Amniotic epithelial cell (primary cell): ENCODE measurements around the gene TMEM14C.

Source experiments
- DNase-seq: peaks from one replicate; pipeline ENCODE4 v3.0.0-alpha.2; 2010; ENCODE audit warnings: low read depth

The TMEM14C gene

DNA sequence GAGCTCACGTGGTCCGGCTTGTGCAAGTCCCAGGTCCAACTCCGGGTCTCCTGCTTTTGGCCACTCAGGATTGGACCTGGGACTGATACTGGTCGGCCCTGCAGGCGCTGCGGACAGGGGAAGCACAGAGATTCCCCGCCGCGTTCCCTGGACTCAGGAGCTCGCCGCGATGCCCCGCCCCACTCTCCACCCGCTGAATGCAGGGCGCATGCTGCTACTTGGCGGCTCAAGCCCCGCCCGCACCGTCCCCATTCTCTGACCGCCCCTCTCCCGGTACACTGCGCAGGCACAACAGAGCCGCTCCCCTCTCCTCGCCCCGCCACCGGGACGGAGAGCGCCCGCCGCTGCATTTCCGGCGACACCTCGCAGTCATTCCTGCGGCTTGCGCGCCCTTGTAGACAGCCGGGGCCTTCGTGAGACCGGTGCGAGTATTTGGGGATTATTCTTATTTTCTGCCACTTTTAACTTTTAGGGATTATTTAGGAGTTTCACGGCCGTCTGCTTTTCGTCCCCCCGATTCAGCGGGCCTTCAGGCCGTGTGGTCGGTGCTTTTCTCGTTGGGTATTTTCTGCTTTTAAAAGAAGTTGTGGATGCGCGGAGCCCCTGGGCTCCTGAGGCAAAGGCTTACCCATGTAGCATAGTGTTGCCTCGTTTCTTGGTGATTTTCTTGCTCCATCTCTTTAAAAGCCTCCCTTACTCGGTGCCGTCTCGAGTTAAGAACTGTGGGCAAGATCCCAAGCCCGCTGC, at the start of gene TMEM14C:
TMEM14C (plus strand) TSS at position 251 of the 747 bp plus-strand sequence. CDS start 1,544 bp downstream, outside the sequence.
- DNase-seq, result peak; percentile 99

DNA sequence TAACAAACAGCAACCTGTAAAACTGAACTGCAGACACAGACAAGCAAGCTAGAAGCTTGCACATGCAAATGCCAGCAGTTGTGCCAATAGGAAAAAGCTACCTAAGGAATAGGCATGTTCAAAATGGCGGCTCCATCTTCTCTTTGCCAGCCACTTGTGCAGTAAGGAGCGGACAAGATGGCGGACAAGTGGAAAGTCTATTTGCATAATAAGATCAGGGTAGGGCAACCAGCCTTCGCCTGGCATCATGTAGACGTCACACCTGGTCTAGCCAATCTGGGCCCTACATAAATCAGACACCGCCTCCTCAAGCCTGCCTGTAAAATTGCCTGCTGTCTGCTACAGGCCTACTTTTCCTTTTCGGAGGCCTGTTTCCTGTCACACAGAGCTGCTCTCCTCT, 46.5 kb upstream of the TMEM14C start:
- DNase-seq, result no peak

DNA sequence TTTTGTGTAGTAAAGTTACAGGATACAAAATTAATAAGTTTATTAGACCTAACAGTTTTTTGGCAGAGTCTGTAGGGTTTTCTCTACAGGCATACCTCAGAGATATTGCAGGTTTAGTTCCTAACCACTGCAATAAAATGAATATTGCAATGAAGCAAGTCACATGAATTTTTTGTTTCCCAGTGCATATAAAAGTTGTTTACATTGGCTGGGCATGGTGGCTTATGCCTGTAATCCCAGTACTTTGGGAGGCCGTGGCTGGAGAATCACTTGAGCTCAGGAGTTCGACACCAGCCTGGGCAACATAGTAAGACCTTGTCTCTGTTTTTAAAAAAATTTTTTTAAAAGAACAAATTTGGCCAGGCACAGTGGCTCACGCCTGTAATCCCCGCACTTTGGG, 44.4 kb upstream of the TMEM14C start:
- no peak for DNase-seq

DNA sequence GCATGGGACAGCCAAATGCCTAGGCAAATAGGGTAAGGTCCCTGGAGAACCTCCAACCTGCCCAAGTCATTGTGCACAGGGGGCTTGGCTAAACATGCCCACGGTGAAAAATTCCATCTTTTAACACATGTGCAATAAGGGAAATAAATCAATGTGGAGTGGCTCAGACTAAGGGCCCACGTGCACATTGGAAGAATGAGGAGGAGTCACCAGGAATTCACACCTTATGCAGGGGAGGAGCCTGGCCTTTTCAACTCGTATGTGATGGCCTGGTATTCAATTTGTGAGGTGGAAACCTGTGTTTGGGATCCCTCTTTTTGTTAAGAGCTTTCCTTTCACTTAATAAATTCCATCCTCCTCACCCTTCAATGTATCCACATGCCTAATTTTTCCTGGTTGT, 41.1 kb upstream of the TMEM14C start:
- no peak for DNase-seq

DNA sequence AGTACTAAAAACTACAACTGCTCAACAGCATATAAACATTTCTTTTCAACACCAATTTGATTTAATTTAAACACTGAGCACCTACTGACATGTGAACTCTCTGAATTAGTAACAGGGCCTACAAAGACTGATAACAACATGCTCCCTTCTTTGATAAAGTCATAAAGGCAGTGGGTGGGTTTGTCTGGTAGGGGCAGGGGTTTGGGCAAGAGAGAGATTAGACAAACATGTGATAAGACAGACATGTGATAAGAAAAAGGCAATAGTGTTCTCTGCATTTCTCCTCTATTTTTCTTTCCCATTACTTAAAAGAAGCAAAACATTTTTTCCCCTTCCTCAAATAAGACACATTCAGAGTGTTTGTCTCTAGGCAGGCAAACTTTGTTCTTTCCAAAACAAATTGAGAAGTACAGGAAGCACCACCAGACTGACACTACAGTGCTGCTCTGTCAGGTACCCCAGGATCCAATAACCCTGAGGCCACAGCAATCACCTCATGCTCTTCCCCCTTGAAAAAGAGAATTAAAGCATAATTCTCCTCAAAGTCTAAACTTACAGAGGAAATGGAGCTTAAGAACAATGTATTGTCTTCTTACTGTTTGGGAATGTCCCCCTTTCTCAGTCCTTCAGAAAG, 40.4 kb upstream of the TMEM14C start:
- no peak for DNase-seq

DNA sequence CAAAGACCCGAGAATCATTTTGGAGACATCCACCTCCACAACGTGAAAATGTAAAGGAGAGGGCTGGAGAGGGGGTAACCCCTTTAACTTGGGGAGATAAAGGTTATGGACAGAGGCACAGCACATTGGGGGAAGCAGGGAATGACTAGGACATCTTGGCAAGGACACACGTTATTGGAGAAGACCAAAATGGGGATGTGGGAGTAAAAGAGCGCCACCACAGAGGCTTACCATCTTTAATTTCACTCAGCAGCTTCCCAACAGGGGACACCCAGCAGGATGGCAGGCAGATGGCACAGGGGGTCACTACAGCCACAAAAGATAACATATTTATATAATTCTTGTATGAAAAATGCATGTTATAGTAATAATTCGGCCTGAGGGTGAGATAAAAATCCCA, 38.3 kb upstream of the TMEM14C start:
- DNase-seq, result no peak

DNA sequence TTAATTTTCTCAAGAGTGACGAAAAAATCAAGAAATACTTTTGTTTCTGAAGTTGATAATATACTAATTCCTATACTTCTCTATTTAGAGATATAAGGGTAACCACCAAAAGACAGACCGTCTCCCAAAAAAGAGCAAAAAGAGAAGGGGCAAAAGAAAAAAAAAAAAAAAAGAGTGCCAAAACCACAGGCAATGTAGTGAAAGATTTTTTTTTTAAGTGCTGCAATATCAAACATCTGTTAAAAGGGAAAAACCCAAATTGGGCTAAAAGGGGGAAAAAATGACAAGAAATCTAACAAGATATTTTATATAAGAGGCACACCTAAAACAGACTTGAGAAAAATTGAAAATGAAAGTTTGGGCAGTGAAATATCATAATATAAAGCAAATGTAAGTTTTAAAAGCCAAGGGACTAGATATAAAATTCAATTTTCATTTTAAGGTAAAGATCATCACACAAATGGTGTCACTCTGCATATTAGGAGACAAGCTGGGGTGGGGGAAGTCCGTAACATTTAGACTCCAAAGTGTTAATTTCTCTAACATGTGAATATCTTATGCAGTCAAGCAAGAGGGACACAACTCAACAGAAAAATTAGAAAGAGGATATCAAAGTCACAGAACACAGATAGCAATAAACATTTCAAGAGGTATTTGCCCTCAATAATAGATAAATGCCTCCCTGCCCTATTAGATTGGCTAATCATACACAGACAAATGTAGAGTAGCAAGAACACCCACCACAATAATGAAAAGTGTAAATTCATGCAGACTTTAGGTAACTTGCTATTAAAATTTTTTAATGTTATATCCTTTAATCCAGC, 37.6 kb upstream of the TMEM14C start:
- no peak for DNase-seq

DNA sequence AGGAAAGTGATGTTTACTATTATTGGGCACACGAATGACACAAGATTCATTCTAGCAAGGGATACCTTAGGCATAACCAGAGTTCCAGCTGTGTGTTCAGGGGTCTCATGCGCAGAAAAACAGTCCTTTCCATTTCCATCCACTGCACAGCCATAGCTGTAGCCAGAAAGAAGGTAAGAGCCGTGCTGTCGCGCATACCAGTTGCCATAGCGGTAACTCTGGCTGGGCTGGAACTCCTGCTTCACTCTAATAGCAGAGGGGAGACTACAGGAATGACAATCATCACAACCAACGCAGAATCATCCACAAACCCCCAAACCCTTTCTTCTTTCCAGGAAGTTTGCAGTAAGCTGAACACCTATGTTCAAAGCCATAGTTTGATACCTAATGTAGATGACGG, 36.0 kb upstream of the TMEM14C start:
- no peak for DNase-seq

DNA sequence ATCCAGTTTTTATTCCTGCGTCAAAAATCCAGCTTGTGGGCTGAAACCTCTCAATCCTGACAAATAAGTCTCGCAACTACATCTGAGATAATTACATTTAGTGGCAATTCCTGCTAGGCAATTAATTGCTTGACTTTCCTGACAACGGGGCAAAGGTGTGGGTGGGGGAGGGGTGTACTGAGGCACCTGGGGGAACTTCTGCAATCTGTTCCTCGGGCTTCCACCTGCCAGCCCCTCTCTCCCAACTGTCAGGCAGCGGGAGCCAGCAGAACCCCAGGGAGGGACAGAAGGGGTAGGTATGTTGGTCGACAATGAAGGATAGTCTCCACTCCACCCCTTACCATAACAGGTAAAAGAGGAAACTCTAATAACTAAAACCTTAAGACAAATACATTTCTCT, 35.3 kb upstream of the TMEM14C start:
- no peak for DNase-seq

DNA sequence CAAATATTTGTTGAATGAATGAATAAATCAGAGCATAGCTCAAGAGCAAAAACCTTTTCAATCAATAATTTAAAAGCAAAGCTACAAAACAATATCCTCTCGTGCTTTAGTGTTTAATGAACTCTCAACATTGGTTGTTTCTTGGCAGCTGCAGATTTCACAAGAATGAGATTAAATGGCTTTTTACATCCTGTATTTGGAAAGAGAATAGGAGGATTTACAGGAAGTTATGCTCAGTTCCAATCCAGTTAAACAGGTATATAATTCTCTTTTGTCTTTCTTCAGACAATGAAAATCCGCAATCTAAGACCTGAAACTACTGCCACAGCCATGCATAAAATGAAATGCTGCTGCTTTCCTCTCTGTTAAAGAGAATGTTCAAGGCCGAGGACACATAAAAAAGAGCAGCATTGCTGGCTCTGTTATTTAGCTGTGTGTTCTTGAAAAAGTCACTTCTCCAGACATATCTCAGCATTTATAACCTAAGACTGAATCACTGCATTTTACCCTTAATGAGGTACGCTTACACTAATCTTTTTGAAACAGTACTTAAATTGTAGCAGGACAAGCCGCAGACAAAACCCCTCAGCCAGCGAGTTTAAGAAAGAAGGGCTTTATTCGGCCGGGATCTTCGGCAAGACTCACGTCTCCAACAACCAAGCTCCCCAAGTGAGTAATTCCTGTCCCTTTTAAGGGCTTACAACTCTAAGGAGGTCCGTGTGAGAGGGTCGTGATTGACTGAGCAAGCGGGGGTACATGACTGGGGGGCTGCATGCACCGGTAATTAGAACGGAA, 32.0 kb upstream of the TMEM14C start:
- DNase-seq, result no peak

DNA sequence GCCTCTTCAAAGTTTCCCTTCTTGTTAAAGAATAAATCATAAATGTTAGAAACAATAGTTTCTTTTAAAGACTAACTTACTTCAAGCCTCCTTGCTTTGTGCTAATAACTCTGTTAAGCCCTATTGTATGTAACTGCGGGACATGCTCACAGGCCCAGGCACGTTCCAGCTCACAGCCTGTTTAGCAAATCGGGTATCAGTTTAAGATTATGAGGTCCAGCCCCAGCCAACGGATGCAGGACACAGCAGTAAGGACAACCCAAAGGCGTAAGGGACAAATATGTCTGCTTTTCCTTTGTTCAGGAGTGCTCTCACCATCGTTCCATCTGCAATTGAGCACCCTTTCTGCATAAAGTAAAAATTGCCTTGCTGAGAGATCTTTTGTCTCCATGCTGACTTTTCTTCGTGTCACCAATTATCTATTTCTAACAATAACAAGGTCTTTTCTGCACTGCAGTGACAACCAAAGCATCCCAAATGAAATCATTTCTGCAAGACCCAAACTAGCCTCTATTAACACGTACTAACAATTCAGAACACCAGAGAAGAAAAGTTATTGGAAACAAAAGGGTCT, 29.8 kb upstream of the TMEM14C start:
- DNase-seq, result no peak

DNA sequence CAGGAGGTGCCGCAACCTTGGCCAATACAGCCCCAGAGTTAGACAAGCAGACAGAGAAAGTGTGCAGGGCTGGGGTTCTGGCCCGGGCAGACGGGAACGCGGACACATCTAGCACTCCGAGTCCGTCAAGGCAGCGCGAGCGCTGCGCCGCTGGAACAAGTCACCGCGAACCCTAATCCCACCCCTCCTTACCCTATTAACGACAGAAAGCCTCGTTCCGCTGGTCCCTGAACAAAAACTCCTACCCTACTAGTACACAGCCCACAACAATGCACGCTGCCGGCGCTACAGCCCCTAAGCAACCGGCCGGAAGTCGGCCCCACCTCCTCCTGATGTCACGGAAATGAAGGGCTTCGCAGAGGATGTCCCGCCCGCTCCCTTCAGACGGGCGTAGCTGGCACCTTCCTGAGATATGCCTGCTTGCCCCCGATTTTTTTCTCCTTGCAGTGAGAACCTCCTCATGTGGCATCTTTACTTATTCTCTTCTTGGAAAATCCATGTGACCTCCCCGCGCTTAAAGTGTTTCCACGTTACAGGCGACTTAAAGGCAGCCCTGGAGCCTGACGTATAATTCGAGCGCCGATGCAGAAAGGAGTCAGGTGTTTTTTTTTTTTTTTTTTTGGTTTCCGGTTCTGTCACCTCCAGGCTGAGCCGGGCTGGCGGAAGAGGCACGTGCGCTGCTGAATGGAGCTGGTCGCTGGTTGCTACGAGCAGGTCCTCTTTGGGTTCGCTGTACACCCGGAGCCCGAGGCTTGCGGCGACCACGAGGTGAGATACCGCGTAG, 28.4 kb upstream of the TMEM14C start, which contains the start of the genes C6orf52 and PAK1IP1:
C6orf52 (minus strand) TSS at position 315 of the 784 bp plus-strand sequence. CDS start 7,066 bp downstream, outside the sequence.
PAK1IP1 (plus strand) TSS at position 671 of the 784 bp plus-strand sequence; CDS start at position 685, 14 bp downstream.
- peak; percentile 90 for DNase-seq

DNA sequence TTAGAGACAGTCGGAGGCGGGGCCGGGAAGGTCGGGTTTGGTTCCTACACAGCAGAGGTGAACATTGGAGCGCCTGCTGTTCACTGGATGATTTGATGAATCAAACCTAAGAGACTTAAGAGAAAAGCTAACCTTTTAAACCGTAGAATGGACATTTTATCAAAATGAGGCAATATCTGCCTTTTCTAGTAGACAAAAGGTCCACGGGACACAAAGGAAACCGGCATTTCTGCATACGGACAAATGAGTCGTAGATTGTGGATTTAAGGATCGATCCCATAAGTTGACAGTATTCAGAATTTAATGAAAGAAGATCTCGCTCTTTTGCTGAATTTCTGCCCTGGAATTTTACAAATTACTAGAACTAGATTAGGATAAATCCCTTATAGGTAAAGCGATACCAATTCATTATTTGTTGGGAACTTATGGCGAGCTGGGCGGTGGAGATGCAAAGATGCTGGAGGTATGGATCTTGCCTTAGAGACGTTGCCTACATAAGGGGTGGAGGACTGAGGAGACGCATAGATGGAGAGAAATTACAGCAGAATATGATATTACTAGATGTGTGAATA, 27.7 kb upstream of the TMEM14C start:
- no peak for DNase-seq

DNA sequence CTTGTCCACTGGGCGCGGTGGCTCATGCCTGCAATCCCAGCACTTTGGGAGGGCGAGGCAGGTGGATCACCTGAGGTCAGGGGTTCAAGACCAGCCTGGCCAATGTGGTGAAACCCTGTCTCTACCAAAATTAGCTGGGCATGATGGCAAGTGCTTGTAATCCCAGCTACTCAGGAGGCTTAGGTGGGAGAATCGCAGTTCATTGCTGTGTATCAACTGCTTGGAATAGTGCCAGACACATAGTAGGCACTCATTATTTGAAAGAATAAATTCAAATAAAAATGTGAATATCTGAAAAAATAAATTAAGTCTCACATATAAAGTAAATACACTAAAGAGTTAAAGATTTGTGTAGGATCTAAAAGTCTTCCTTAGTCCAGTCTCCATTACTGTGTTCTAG, 26.2 kb upstream of the TMEM14C start:
- no peak for DNase-seq

DNA sequence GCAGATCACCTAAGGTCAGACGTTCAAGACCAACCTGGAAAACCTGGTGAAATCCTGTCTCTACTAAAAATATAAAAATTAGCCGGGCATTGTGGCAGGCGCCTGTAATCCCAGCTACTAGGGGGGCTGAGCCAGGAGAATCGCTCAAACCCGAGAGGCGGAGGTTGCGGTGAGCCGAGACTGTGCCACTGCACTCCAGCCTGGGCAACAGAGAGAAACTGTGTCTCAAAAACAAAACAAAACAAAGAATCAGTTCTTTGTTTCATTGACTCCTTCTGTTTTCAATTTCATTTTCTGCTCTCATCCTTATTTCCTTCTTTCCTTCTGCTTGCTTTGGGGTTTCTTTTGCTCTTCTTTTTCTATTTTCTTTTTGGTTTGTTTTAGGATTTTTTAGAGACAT, 8.9 kb upstream of the TMEM14C start:
- DNase-seq, result no peak

DNA sequence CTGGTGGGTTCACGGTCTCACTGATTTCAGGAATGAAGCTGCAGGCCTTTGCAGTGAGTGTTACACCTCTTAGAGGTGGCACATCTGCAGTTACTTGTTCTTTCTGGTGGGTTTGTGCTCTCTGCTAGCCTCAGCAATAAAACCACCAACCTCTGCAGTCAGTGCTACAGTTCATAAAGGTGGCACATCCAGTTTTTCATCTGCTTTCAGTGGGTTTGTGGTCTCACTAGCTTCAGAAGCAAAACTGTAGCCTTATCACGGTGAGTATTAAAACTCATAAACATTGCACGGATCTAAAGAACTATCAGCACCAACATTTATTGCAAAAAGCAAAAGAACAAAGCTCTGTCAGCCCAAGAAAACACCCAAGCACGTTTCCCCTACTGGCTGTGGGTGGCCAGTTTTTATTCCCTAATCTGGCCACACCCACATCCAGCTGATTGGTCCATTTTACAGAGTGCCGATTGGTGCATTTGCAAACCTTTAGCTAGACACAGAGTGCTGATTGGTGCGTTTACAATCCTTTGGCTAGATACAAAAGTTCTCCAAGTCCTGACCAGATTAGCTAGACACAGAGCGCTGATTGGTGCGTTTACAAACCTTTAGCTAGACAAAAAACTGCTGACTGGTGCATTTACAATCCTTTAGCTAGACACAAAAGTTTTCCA, 3.4 kb upstream of the TMEM14C start:
- no peak for DNase-seq

DNA sequence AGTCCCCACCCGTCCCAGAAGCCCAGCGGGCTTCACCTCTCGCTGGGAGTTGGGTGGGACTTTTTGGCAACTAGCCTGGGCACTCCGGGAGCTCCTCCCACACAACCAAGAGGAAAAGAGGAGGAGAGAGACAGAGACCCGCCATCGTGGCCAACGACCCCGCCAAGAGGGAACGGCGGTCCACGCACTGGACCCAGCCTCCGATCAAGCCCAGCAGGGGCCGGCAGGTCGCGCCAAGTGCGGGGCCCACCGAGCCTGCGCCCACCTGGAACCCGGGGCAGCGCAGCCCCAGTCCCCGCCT, 3.0 kb upstream of the TMEM14C start:
- no peak for DNase-seq

DNA sequence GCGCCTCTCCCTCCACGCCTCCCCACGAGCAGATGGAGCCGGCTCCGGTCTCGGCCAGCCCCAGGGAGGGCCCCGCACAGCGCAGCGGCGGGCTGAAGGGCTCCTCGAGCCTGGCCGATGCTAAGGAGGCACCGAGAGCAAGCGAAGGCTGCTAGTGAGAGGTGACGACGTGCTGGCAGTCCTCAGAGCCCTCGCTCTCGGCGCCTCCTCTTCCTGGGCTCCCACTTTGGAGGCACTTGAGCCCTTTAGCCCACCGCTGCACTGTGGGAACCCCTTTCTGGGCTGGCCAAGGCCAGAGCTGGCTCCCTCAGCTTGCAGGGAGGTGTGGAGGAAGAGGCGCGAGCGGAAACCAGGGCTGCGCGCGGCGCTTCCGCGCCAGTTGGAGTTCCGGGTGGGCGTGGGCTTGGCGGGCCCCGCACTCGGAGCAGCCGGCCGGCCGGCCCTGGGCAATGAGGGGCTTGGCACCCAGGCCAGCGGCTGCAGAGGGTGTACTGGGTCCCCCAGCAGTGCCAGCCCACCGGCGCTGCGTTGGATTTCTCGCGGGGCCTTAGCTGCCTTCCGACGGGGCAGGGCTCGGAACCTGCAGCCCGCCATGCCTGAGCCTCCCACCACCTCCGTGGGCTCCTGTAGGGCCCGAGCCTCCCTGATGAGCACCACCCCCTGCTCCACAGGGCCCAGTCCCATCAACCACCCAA, 2.5 kb upstream of the TMEM14C start:
- DNase-seq, result peak; percentile 16
